Uterus (tissue), 2 donors: ENCODE data around the gene ARL6IP4.

Experiments
- CTCF ChIP-seq, 4 experiments: fragments of 200-600 bp in 2 of 4; fragments of 450-650 bp in 2 of 4; sonication (generic) in 2 of 4; IDR thresholded peaks; one replicate each; pipeline ENCODE4 v1.5.1; 2016 to 2019; ENCODE audit warnings: antibody characterized with exemption in 4 of 4, mild to moderate bottlenecking in 2 of 4, moderate library complexity in 1 of 4
- POLR2A ChIP-seq, 2 donors: fragments of 450-650 bp; IDR thresholded peaks; one replicate each; pipeline ENCODE4 v1.6.1; 2016; ENCODE audit warnings: antibody characterized with exemption in 2 of 2, mild to moderate bottlenecking in 1 of 2, moderate library complexity in 1 of 2

GRCh38 chr12:122990961-122991622, 10.6 kb downstream of the ARL6IP4 start:
- TF ChIP-seq CTCF (IDR thresholded peaks at IDR 0.05): no peak
- no peak for TF ChIP-seq POLR2A (IDR thresholded peaks at IDR 0.05)
